HG03442 (cell line): ENCODE results near the gene DTX4.
A peak's percentile ranks its signal among the peaks of the same experiment; 100 is the strongest.

ENCODE experiments used
- ATAC-seq: cut with Tn5 transposase; IDR thresholded peaks from one replicate; pipeline ENCODE4 v1.9.1; 2021; ENCODE audit warnings: mild to moderate bottlenecking, moderate library complexity; ENCODE audit not compliant: unreplicated experiment

DTX4 gene

DNA sequence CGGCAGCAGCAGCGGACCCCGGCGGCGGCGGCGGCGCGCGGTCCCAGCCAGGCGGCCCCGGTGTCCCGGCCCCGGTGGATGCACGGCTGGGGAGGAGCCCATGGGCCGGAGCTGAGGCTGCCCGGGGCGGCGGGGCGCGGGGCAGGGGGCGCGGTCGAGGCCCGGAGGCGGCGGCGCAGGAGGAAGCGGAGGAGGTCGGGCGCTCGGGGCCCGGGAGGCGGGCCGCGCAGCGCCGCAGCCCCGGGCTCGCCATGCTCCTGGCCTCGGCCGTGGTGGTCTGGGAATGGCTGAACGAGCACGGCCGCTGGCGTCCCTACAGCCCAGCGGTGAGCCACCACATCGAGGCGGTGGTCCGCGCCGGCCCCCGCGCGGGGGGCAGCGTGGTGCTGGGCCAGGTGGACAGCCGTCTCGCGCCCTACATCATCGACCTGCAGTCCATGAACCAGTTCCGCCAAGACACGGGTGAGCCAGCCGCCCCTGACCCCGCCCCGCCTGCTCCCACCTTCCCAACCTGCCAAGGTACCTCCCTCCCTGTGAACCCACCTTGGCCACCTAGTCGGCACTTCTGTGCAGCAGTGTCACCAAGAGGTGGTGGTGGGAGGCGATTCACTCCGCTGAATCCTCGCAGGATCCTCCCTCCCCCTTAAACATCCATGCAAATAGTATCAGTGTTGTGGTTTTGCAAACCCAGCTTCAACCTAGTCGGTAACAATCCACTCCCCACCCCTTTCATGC, 580 bp downstream of the DTX4 start:
- peak; percentile 26 for ATAC-seq

DNA sequence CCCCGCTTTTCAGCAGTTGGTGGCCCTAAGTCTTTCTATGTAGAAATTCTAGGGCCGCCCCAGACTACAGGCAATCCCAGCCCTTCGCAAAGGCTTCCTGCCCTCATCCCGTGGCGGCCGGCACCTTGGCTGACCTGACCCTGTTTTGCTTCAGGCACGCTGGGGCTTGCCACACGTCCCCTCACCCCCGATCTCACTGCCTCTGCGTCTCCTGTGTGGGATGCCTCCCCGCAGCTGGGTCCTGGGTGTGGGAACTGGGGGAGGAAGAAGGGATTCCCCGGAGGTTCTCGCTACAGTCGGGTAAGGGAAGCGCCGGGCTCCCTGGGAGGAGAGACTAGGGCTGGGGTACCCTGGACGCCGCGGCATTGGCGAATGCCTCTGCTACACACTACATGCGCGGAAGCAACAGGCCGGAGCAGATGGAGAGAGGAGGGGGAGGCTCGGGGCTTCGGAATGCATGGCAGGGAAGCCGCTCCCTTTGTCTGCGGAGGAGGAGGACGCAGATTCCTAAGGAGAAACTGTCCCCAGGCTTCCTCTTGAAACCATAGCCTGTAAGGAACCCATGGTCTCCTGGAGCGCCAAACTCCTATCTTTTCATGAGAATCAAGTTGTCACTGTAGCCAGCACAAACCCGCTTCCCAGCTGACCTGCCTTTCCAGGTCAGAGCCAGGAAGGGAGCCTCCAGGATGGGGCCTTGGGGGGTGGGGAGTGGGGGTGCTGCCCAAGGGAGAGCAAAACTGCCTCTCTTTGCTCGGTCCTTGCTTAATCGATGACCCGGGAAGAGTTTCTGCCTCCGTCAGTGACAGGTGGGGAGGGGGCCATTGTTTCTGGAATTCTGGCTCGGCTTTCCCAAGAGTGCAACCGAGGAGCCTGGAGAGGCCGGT, 1.4 kb downstream of the DTX4 start:
- peak; percentile 3 for ATAC-seq

GRCh38 chr11:59173964-59174663, 2.2 kb downstream of the DTX4 start:
- no peak for ATAC-seq

DNA sequence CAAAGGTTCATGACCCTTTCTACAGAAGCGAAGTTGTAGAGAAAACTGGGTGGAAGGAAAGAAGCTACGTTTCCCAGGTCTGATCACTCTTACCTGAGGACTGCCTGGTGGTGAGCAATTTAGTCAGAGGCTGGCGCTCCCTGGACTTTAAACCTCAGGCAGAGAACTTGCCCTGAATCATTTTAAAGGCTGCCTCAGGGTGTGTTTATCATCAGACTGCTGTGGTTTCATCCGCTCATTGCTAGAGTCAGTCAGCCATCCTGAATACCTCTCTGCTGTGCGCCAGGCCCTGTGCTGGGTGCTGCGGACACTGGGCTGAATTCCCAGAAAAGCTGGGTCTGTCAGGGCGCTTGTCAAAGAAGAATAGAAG, 2.7 kb downstream of the DTX4 start:
- ATAC-seq = no peak

DNA sequence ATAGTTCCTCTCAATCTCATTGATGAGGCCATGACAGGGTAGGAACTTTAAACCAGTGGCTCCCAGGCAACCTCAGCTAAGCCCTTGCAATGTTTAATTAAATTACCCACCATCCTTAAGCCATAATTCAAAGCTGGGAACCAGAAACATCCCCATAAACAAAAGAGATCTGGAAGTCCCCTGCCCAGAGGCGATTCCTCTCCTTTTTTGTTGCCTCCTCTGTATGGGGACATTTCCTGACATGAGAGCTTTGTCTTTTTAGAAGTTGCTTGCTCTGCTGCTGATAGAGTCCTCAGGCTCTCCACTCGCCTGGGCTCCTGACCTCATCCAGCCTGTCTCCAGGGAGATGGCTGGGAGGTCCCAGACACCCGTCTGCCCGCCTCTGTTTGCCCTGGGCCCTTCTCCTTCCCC, 3.2 kb downstream of the DTX4 start:
- ATAC-seq = no peak

DNA sequence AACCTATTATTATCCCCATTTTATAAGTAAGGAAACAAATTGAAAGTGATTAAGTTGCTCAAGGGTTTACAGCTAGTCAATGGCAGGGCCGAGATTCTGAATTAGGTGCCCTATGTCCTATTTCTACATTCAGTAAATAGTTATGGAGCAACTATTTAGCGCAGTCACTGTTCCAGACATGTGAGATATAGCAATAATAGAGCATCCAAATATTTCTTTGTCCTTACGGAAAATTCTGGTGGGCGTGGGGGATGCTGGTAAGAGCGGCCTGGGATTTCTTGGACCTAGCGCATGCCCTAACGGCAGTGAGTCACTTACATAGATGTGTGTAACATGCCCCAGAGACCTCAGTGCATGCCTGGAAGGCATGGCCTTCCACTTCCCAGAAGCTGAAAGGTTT, 4.4 kb downstream of the DTX4 start:
- ATAC-seq = no peak

- no peak for ATAC-seq
These were observed 6.5 kb downstream of the DTX4 start for GRCh38 chr11:59178402-59178801.

DNA sequence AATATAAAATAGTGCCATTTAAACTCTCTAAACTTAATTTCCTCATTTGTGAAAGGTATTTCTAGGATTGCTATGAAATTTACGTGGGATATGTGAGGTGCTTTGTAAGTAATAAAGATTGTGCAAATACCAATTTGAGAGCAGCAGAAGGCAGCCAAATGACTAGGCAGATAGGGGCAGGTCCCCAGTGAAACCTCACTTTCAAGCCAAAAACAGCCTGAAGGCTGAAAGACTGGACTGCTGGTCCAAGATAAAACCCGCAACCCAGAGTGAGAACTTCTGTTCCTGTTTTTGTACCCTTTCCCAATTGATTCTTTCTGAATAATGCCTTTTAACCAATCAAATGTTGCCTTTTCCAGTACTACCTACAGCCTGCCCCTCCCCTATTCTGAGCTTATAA, 7.2 kb downstream of the DTX4 start:
- ATAC-seq = no peak

DNA sequence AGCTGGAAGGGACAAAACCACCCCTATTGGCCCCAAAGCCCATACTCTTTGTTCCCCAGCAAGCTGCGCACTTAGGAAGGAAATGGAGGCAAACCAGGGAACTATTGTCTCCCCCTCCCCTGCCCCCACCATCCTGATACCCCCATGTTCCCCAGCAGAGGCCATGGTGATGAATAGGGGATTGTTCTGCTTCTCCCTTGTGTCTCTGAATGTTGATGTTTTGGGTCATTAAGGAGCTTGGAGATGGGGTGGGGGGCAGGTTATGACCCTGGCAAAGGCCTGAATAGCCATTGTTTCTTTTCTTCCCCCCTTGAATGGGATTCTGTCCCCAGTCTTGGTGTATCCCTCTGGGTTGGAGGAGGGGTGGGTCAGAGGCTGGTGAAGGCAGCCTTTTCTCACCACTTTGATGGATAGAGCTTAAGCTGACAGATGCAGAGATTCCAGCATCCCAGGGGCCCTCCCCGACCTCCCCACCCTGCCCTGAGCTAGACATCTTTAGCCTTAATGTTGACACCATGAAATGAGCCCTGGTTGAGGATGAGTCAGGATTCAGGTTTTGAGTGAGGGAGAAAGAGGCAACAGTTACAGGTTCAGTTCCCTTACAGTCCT, 8.3 kb downstream of the DTX4 start:
- ATAC-seq = no peak

GRCh38 chr11:59180907-59181306, 9.0 kb downstream of the DTX4 start:
- ATAC-seq = no peak

- no peak for ATAC-seq
These were observed 10.0 kb downstream of the DTX4 start for GRCh38 chr11:59181746-59182456.

- ATAC-seq = peak; percentile 49
These were observed 10.7 kb downstream of the DTX4 start for GRCh38 chr11:59182457-59183151.

- ATAC-seq = no peak
These were observed 11.8 kb downstream of the DTX4 start for GRCh38 chr11:59183771-59184170.

- no peak for ATAC-seq
These were observed 12.9 kb downstream of the DTX4 start for GRCh38 chr11:59184691-59185339.

- ATAC-seq = no peak
These were observed 13.5 kb downstream of the DTX4 start for GRCh38 chr11:59185386-59185945.

GRCh38 chr11:59186130-59186594, 14.2 kb downstream of the DTX4 start:
- no peak for ATAC-seq

GRCh38 chr11:59187035-59187434, 15.1 kb downstream of the DTX4 start:
- no peak for ATAC-seq

DNA sequence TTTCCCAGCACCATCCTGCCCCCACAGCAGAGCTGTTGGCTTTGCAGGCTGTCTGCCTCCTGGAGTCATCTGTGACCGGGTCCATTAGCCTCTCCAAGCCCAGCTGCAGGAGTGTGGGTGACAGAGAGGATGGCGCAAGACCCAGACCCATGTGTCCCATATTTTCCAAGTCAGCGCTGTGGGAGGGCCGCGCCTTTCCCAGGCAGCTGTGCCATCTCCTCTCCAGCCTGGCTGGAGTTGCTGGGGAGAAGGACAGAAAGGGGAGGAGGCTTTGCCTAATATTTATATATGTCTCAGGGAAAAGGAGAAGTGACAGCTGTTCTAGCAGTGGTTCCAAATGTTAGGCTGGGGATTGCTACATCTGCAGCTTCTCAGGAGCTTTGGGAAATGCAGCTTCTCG, 15.7 kb downstream of the DTX4 start:
- ATAC-seq = no peak

DNA sequence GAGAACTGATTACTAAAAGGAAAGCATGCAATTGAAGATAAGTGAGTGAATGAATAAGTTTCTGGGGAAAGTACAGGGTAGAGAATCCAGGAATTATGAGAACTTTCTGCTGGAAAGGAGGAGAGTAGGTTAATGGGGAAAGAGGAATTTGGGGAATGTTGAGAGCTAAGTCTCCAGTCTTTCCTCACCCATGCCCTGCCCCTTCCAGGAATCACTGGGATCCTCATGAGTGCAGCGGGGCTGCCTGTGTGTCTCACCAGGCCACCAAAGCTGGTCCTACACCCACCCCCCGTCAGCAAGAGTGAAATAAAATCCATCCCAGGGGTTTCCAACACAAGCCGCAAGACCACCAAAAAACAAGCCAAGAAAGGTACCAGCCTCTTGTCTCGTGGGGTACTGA, 17.0 kb downstream of the DTX4 start:
- no peak for ATAC-seq
